ENCODE data around the gene CTBS.
A peak's percentile ranks its signal among the peaks of the same experiment; 100 is the strongest.
"Not testable (repeated sequence)": the region's sequence is repeated elsewhere in the genome, so short reads cannot be mapped to it uniquely, and the experiment has no call there.

Gene CTBS

DNA sequence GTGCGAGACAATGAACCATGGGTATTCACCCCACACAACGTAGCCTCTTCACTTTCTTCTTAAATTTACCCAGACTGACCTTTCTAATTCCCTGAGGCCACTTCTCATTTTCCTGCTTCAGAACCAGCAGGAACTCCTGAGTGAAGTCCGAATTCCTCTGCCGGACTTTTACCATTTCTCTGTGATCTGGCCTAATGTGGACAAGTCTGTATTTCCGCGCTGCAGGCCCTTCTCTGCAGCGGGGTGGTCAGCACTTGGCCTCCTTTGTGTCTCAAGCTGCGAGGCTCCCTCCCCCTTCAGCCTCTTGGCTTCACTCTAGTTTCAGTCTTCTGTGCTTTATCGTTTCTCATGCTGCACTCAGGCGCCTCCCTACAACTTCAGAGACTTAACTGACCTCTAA, 9.4 kb upstream of the CTBS start:
- DNase-seq, result no peak

DNA sequence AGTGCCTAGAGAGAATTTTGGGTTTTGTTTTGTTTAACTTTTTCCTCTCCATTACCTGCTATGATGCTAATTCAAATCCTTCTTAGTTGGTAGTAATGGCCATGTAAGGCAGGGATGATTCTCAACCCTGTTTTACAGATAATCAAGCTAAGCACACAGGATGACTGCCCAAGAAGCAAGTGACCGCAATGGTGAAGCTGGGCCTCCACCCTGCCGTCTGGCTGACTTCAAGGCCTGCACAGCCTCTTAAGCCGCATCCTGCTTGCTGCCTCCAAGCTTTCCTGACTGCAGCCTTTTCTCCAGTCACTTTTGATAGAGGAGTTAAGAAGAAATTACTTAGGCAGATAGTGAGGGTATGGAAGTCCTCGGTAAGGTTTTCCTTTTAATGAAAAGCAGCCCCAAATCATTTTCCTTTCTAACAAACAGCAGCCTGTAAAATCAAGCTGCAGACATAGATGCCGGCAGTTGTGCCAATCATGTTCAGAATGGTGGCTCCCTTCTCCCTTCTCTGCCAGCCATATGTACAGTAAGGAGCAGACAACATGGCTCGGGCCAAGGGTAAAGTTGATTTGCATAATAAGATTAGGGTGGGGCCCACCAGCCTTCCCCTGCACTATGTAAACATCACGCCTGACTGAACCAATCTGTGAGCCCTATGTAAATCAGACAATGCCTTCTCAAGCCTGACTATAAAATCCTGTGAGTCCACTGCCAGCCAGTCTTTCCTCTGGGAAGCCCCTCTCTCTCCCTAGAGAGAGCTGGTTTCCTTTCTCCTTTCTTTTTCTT, 8.8 kb upstream of the CTBS start:
- DNase-seq, result no peak

DNA sequence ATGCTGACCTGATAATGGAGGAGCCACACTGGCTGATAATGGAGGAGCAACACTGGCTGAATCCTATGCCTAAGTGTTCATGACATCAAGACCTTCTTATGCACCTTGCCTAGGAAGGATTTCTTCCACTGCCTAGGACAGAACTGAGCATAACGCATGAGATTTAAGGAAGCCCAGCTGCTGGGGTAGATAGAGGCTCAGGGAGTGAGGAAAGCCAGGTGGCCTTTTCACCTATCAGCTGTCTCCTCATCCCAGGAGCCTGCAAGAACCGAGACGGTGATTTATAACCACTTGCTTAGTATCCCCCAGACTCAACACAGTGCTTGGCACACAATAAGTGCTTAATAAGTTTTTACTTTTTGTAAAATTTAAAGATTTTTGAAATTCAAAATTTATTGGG, 7.4 kb upstream of the CTBS start:
- no peak for DNase-seq

DNA sequence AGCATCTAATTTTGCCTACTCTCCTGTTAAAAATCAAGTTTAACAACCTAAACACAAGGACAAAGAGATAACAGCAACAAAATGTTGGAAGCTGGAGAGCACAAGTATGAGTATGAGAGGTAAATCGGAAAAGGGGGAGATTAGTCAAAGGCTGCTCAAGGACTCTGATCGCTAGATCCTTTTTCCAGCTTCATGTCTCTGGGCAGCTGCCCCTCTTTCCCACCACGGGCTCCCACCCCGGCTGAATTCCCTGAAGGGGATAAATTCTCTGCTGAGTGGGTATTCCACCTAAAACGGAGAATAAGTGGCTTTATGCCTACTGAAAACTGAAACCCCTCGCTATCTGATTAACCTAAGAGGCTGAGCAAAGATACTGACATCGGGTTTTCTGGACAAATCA, 696 bp upstream of the CTBS start:
- DNase-seq, result no peak

DNA sequence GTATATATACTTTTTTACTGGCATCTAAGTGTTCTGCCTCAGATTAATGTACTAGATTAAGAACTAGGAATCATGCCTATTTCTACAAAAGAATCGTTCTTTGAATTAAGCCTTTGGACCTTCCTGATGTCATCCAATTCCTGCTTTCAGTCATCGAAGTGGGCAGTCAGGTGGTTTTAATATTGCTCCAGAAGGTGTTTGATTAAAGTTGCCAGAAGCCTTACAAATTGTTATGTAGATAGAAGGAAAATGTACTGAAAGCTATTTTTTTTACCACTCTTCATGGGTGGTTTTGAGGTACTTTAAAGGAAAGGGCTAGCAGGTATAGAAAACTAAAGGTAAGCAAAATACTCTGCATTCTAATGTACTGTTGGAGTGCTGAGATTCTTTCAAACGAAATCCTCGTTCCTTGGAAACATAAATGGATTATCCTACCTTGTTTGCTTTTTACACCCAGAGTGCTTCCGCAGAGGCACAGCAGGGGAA, 716 bp downstream of the CTBS start:
- no peak for DNase-seq

DNA sequence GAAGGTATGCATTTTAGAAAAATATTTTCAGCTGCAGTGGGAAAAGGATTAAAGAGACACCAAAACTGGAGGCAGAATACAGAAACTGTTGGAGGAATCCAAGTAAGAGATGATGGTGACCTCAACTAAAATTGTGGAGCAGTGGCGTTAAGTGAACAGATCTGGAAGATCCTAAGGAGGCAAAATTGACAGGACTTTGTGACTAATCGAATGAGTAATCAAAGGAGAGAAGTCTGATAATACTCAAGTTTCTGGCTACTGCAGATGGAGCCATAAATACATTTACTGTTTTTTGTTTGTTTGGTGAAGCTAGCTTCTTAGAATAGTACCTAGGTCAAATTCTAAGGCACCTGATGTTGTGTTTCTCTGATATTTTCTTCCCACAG, 3.1 kb downstream of the CTBS start:
- no peak for DNase-seq

DNA sequence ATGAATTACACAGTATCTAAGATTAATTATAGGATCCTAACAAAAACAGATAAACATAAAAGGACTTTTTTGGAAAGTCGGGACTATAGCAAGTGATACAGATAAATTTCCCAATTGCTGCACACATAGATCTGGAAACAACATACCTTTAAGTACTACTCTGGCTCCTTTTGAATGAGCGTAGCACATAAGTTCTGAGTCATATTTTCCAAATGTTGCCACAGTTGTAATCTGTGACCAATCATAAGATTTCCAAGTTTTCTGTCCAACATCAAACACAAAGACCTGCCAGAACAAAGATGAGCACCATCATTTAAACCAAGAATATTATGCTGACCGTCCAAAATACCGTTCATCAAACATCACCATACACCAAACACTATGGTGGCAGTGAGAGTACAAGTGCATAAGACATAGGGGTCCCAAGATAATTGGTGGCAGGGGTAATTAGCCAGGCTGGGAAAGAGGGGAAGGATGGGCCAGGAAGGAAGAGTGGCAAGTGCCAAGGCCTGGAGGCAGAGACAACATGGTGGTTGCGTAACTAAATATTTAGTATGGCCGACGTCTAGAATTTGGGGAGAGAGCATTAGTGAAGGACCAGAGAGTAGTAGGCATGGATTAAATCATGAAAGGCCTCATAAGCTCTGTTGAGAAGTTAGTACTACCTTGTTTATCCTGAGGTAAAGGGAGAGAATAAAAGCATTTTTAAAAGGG, 3.6 kb downstream of the CTBS start:
- no peak for DNase-seq

DNA sequence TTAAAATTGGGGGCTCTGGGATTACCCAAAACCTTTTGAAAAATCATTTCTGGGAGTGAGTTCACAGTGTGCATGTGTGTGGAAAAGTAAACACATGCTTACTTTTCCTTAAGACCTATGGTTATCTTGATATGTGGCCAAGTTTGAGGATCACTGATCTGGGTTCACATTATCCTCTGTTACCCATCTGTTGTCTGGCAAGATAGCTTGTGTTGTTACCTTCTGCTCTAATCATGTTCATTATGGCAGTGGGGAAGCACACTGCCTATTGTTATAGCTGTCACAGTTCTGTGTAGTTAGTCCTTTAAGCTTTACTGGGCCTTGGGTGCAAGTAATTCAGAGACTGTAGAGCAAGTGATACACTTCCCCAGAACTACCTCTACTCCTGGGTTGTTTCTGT, 5.0 kb downstream of the CTBS start:
- DNase-seq, result no peak

DNA sequence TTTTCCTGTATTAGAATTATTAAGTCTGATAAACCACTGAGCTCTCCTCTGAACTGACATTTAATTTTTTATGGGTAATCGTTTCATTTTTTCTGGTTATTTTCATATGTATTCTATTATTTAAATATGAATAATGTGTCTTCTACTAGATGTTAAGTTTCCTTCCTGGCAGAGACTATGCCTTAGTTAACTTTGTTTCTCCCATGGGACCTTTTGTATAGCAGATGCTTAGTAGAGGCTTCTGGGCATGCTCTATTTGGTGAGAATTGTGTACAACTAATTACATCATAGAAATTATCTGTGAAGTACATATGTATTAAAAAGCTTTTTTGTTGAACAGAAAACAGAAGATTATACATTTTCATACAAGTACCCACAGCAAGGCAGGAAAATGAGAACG, 23.4 kb downstream of the CTBS start:
- no peak for DNase-seq

DNA sequence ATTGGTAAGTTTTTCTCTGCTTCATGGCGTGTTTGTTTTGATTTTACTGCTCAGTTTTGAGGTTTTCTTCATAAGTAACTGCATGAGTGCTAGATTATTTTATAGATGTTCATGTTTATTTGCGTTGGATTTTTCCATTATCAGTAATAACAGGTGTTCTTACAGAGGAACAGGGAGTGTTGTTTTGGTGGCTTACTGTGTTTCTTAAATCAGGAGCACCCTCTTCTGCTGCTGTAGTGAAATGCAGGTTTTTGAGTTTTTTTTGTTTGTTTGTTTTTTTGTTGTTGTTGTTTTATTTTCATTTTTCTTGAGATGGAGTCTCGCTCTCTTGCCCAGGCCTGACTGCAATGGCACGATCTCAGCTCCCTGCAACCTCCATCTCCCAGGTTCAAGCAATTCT, 32.6 kb downstream of the CTBS start:
- no peak for DNase-seq

DNA sequence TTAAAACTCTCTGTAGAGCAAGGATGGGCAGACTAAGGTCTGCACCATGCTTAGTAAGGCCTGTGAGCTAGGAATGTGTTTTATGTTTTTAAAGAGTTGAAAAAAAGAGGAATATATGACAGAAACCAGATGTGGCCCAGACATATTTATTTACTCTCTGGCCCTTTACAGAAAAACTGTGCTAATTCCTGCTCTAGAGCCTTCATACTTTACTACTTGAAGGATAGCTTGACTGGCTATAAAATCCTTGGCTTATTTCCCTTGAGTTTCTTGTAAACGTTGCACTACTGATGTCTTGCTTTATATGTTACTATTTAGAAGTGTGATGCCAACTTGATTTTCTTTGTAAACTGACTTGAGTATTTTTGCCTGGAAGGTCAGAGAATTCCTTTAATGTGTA, 33.5 kb downstream of the CTBS start:
- no peak for DNase-seq

DNA sequence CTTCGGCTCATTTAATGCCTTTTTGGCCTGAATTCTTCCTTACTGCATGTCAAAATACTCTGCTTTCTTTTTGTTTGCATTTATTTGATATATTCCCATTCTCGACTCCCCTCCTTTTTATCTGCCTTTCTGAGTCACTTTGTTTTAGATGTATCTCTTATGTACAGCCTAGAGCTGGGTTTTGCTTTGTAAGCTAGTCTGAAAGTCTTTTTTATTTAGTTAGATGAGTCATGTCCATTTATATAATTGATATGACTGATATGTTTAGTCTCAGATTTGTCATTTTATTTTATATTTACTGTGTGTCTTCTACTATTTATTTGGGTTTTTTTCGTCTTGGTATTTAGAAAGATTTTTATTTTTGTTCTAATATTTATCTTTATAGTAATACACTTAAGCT, 34.3 kb downstream of the CTBS start:
- DNase-seq, result no peak

DNA sequence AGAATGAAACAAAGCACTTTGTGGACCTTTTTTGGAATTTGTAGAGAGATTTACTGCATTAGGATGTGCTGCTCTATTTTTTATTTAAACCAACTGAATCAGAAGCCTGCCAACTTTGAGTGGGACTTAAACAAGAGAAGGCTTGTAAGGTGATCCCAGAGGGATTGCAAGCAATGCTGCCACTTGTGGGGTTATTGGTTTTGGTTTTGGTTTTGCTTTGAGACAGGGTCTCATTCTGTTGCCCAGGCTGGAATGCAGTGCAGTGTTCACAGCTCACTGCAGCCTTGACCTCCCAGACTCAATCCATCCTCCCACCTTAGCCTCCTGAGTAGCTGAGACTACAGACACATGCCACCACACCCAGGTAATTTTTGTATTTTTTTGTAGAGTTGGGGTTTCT, 35.6 kb downstream of the CTBS start:
- no peak for DNase-seq

DNA sequence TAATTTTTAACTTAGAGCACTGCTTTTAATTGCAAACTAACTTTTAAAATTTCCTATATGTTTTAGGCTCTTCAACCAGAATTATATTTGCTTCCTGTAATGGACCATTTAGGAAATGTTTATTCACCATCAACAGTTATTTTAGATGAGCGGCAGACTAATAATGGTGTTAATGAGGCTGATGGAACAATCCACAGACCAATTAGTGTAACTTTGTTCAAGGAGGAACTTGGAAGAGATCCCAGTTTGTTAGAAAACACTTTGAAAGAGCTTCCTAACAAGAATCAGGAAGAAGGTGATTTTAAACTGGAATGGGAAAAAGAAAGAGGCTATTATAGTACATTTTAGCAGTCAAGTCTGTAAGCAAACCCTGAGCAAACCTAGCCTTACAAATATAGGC, 48.5 kb downstream of the CTBS start:
- no peak for DNase-seq

DNA sequence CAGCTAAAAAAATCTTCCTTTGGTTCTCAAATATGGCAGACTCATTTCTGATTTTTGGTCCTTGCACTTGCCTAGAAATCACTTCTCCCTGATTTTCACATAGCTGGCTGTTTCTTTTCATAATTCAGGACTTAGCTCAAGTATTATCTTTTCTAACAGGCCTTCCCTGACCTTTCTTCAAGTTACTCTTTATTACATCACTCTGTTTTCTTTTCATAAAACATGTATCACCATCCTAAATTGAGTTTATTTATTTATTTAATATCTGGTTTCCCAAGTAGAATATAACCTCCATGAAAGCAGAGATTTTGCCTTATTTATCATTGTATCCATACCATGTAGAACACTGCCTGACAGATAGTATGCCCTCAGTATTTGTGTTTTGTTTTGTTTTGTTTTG, 49.6 kb downstream of the CTBS start:
- no peak for DNase-seq

DNA sequence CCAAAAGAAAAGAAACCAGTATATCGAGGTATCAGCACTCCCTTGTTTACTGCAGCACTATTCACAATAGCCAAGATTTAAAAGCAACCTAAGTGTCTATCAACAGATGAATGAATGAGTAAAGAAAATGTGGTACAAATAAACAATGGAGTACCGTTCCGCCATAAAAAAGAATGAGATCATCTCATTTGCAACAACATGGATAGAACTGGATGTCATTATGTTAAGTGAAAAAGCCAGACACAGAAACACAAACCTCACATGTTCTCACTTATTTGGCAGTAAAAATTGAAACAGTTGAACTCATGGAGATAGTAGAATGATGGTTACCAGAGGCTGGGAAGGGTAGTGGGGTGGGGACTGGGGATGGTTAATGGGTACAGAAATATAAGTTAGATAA, 63.6 kb downstream of the CTBS start:
- DNase-seq, result no peak

DNA sequence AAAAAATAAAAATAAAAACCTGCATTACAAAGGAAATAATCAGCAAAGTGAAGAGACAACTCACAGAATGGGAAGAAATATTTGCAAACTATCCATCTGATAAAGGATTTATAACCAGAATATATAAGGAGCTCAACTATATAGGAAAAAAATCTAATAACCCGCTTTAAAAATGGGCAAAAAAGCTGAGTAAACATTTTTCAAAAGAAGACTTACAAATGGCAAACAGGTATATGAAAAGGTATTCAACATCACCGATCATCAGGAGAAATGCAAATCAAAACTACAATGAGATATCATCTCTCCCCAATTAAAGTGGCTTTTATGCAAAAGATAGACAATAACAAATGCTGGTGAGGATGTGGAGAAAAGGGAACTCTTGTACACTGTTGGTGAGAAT, 64.1 kb downstream of the CTBS start:
- no peak for DNase-seq

DNA sequence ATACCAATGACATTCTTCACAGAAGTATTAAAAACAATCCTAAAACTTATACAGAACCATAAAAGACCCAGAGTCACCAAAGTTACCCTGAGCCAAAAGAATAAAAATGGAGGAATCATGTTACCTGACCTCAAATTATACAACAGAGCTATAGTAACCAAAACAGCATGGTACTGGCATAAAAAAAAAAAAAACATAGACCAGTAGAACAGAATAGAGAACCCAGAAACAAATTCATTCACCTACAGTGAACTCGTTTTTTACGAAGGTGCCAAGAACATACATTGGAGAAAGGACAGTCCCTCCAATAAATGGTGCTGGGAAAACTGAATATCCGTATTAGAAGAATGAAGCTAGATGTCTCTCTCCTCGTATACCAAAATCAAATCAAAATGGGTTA, 65.2 kb downstream of the CTBS start:
- DNase-seq, result no peak

DNA sequence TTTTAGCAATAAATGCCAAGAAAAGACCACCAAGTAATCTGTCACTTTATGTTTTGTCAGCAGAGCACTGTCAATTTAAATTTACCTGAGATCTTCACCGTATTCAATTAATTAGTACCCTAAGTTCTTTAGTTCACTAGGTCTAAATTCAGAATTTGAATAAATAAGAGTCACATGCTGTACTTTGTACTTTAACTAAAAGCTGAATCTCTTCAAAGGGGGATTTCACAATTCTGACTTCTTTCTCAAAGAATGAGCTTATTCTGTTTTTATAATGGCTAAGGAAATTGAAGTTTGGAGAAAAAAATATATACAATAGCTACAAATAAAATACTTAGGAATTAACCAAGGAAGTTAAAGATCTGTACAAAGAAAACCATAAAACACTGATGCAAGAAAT, 65.7 kb downstream of the CTBS start:
- DNase-seq, result no peak

DNA sequence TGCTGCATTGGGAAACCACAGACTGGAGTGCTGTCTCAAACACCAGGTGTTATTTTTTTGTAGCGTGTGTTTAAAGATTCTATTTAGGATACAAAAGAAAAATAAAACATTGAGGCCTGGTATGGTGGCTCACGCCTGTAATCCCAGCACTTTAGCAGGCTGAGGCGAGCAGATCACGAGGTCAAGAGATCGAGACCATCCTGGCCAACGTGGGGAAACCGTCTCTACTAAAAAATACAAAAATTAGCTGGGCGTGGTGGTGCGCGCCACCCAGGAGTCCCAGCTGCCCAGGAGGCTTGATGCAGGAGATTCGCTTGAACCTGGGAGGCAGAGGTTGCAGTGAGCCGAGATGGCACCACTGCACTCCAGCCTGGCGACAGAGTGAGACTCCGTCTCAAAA, 66.4 kb downstream of the CTBS start:
- not testable (repeated sequence) for DNase-seq

DNA sequence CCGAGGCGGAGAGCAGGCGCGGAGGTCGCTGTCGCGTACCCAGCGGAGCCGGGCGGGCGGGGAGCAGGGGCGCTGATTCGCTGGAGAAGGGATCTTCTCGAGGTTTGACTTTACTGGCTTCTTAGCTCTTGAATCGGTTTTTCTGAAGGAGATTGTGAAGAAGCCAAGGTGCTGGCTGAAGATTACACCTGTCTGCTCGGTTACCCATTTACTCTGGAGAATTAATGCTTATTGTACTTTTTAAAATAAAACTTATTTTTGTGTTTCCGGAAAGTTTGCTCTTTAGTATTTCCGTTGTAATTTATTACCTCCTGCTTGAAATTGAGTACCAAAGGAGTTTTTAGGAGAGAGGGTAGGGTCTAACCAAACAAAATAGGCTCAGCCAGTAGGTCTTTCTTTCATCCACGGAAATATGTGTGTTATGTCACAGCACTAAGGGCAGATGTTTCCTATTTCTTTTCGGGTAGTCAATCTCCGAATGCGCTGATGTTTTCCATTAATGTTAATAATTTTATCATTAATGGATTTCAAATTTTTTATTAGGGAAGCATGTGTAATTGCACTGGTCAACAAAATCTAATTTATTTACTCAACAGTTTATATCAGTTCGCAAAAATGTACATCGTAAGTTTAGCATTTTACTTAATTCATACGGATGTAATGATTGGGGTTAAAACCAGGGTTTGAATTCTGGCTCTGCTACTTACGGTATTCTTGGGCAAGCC, 67.3 kb downstream of the CTBS start:
- DNase-seq, result no peak

DNA sequence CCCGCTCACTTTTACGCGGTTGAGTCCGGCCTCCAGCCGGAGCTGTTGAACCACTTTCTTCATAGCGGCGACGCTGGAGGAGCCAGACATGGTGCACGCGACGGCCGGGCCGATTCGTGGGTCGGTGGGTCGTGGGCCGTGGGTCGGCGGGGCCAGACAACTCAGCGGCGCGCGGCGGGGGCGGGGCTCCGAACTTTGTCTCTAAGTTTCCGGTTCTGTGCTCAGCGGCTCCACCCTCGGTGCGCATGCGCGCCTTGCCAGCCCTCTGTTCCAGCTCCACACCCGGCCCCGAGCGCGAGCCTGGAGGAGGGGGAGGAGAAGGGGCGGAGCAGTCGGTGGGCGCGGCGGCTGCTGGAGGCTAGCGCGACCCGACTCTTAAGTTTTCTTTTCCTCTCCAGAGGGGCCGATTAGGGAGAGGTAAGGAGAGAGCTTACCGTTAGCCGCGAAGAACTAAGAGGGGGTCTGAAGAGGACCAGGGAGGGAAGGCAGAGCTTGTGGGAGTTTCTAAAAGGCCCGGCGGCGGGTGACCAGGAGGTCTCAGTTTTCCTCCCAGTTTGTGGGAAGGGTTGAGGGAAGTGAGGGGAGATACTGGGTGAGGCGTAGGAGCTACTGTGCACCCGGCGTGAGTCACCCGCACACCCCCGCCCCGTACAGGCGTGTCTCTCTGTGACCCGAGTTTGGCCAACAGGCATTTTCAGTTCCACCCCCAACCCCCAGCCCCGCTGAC, 68.1 kb downstream of the CTBS start, which contains the start of the genes GNG5 and SPATA1:
GNG5 (minus strand) TSS at position 580 of the 727 bp plus-strand sequence; CDS start at position 90, 490 bp downstream.
SPATA1 (plus strand) TSS at position 385 of the 727 bp plus-strand sequence. CDS start 9,974 bp downstream, outside the sequence.
- peak; percentile 92 for DNase-seq

DNA sequence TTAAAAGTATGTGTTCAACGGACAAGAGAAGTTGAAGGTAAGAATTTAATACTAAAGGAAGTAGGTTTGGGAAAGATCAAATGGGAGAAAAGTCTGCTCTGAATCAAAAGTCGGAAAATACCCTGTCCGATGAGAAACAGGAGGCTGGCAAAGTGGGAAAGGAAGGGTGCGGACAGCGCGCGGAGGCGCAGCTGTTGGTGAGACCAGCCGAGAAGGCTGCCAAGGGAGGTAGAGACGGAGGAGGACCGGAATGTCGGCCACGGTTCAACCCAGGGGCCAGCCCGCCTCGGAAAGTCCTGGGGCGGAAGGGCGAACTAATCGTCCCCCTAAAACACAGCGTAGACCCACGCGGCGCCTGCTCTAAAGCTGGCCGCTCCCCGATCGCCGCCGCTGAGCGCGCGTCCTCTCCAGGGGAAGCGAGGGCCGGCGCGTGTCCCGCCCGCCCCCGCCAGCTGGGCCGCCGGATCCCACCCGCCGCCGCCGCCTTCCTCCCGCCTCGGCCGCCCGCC, 68.7 kb downstream of the CTBS start:
- peak; percentile 69 for DNase-seq
